ENCODE data around the gene SETSIP.

SETSIP gene

DNA sequence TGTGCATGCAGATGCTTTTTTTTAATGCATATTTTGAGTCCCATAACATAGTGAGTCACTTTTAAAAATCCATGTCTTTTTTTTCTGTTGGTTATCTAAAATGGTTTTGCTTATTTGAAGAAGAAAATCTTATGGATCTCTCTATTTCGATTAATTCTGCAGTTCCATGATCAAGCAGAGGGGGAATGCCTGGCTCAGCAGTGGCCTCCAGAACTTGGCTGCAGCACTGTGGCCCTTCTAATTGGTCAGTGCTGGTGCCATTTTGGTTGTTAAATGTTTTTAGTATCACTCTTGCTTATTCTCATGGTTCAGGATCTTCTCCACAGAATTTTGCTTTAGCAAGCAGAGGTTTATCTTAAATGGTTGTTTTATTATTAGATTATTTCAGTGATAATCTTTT lies 34.2 kb downstream of the SETSIP start (continued):
- TF ChIP-seq, protein P1, sequence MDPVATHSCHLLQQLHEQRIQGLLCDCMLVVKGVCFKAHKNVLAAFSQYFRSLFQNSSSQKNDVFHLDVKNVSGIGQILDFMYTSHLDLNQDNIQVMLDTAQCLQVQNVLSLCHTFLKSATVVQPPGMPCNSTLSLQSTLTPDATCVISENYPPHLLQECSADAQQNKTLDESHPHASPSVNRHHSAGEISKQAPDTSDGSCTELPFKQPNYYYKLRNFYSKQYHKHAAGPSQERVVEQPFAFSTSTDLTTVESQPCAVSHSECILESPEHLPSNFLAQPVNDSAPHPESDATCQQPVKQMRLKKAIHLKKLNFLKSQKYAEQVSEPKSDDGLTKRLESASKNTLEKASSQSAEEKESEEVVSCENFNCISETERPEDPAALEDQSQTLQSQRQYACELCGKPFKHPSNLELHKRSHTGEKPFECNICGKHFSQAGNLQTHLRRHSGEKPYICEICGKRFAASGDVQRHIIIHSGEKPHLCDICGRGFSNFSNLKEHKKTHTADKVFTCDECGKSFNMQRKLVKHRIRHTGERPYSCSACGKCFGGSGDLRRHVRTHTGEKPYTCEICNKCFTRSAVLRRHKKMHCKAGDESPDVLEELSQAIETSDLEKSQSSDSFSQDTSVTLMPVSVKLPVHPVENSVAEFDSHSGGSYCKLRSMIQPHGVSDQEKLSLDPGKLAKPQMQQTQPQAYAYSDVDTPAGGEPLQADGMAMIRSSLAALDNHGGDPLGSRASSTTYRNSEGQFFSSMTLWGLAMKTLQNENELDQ (tag by site-specific recombination; IDR thresholded peaks at IDR 0.05; ENCODE audit: low read depth): no peak
- TF ChIP-seq ZNF138 (tag by site-specific recombination; IDR thresholded peaks at IDR 0.05; ENCODE audit: borderline replicate concordance): no peak
- TF ChIP-seq ZNF23 (tag by site-specific recombination; IDR thresholded peaks at IDR 0.05; ENCODE audit: borderline replicate concordance): no peak
- TF ChIP-seq ZNF776 (tag by site-specific recombination; IDR thresholded peaks at IDR 0.05; ENCODE audit: borderline replicate concordance): no peak
- TF ChIP-seq, protein P2, sequence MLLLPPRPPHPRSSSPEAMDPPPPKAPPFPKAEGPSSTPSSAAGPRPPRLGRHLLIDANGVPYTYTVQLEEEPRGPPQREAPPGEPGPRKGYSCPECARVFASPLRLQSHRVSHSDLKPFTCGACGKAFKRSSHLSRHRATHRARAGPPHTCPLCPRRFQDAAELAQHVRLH (tag by site-specific recombination; IDR thresholded peaks at IDR 0.05): no peak

DNA sequence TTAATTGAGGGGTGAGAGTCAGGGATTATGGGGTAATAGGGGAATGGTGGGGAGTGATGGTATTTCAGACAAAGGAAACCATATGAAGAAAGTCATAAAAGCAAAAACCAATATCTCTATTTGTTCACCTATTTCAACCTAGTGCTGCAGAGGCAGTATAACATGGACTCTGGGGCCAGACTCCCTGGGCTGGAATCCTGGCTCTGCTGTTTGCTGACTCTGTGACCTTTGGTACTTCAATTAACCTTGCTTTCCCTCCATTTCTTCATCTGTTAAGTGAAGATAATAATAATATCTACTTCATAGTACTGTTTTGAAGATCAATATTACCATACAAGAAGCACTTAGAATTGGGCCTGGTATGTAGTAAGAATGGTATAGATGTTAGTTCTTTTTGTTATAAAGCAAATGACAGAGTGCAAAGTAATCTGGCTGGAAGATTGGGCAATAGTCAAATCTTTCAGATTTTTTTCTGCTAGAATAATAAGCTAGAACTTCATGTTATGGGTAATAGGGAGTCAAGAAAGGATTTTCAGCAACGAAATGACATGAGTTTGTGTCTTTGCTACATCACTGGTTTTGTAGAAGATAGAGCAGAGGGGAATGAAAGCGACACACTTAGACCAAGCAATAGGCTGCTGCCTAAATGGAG lies 36.4 kb downstream of the SETSIP start:
- Histone ChIP-seq H3K9me3 (ENCODE audit: control insufficient read depth, insufficient read depth, low read depth, low read length) (no peaks in the 10 kb centered on the region), H3K36me3 (ENCODE audit: control insufficient read depth in 2 of 2, insufficient read depth in 1 of 2, low read length in 2 of 2) (no peaks in the 10 kb centered on the region), H3K4me3 (ENCODE audit: low read depth, low read length) (no peak overlapping the region), H3K27ac (ENCODE audit: extremely low read depth, low read depth, low read length) (no peak overlapping the region), H3K4me1 (ENCODE audit: control insufficient read depth, insufficient read depth, low read length) (no peaks in the 10 kb centered on the region)
- ChIA-PET CTCF (no interaction called here), POLR2A (no interaction called here)
- TF ChIP-seq ZNF341 (tag by site-specific recombination; IDR thresholded peaks at IDR 0.05; ENCODE audit: low read depth) (no peak), ZNF843 (tag by site-specific recombination; IDR thresholded peaks at IDR 0.05) (no peak), ZNF302 (tag by site-specific recombination; IDR thresholded peaks at IDR 0.05; ENCODE audit: low read depth) (no peak), ZNF777 (tag by site-specific recombination; IDR thresholded peaks at IDR 0.05; ENCODE audit: borderline replicate concordance) (no peak), ZNF560 (tag by site-specific recombination; IDR thresholded peaks at IDR 0.05; ENCODE audit: borderline replicate concordance) (no peak), ZNF610 (tag by site-specific recombination; IDR thresholded peaks at IDR 0.05; ENCODE audit: borderline replicate concordance) (no peak), ZNF600 (tag by site-specific recombination; IDR thresholded peaks at IDR 0.05) (no peak), ZNF530 (tag by site-specific recombination; IDR thresholded peaks at IDR 0.05; ENCODE audit: low read depth) (no peak), ZNF391 (tag by site-specific recombination; IDR thresholded peaks at IDR 0.05; ENCODE audit: borderline replicate concordance, low read depth) (no peak), ZNF571 (tag by site-specific recombination; IDR thresholded peaks at IDR 0.05) (no peak), ZNF311 (tag by site-specific recombination; IDR thresholded peaks at IDR 0.05; ENCODE audit: borderline replicate concordance) (no peak), ZNF211 (tag by site-specific recombination; IDR thresholded peaks at IDR 0.05; ENCODE audit: low read depth) (no peak), ZNF555 (tag by site-specific recombination; conservative IDR thresholded peaks at IDR 0.05) (no peak), ZNF423 (tag by site-specific recombination; IDR thresholded peaks at IDR 0.05) (no peak)
- TF ChIP-seq, protein P1 (tag by site-specific recombination; IDR thresholded peaks at IDR 0.05; ENCODE audit: low read depth): no peak
